Measurements from ENCODE around the gene LILRA6.

LILRA6 gene

GRCh38 chr19:54206831-54207177, 35.8 kb downstream of the LILRA6 start:
- no peak overlapping the region for H3K4me3 ChIP-seq (ENCODE audit: low read depth, low read length, poor library complexity, severe bottlenecking)
- H3K9me2 ChIP-seq (ENCODE audit: low read depth, low read length) = no peaks in the 10 kb centered on the region
- peak overlapping the region; percentile 22; the same call in 1 of the 2 replicates for H3K4me2 ChIP-seq (ENCODE audit: low read length)
- H3K27me3 ChIP-seq (ENCODE audit: insufficient read depth, low read length) = no peaks in the 10 kb centered on the region
- no peaks in the 10 kb centered on the region for H3K9me3 ChIP-seq (ENCODE audit: low read length)
- peaks cover 34% of the 10 kb centered on the region for H3K79me2 ChIP-seq (ENCODE audit: insufficient read depth, low read length)
- H3F3A ChIP-seq (ENCODE audit: insufficient read depth, low read length) = 0 out of 2 replicates have a peak, but pooled peaks cover 6% of the 10 kb centered on the region
- H4K20me1 ChIP-seq (ENCODE audit: insufficient read depth, low read length) = no peaks in the 10 kb centered on the region; the same call in 1 of the 2 replicates
- peaks cover 96% of the 10 kb centered on the region for H3K36me3 ChIP-seq (ENCODE audit: insufficient read depth, low read length)
- H3K9ac ChIP-seq (ENCODE audit: low read length) = no peak overlapping the region
- H2AFZ ChIP-seq (ENCODE audit: low read length) = no peak overlapping the region
- H3K4me1 ChIP-seq (ENCODE audit: insufficient read depth, low read length, severe bottlenecking) = peaks cover 62% of the 10 kb centered on the region
- no peak overlapping the region for H3K27ac ChIP-seq (ENCODE audit: low read depth, low read length, poor library complexity, severe bottlenecking)
- TF ChIP-seq EZH2 (IDR thresholded peaks at IDR 0.05; ENCODE audit: borderline replicate concordance, low read length) = no peak
- no peak for TF ChIP-seq CTCF (IDR thresholded peaks at IDR 0.05; ENCODE audit: low read length)

GRCh38 chr19:54206030-54206830, 36.4 kb downstream of the LILRA6 start:
- Histone ChIP-seq H3K9me3 (ENCODE audit: low read length) (no peaks in the 10 kb centered on the region), H4K20me1 (ENCODE audit: insufficient read depth, low read length) (no peaks in the 10 kb centered on the region; the same call in 1 of the 2 replicates), H3K9ac (ENCODE audit: low read length) (no peak overlapping the region), H3K4me1 (ENCODE audit: insufficient read depth, low read length, severe bottlenecking) (peaks cover 66% of the 10 kb centered on the region), H3K79me2 (ENCODE audit: insufficient read depth, low read length) (peaks cover 39% of the 10 kb centered on the region), H3K36me3 (ENCODE audit: insufficient read depth, low read length) (peaks cover 99% of the 10 kb centered on the region), H3K27me3 (ENCODE audit: insufficient read depth, low read length) (no peaks in the 10 kb centered on the region), H3K9me2 (ENCODE audit: low read depth, low read length) (no peaks in the 10 kb centered on the region), H3K4me3 (ENCODE audit: low read depth, low read length, poor library complexity, severe bottlenecking) (no peak overlapping the region), H2AFZ (ENCODE audit: low read length) (no peak overlapping the region), H3K27ac (ENCODE audit: low read depth, low read length, poor library complexity, severe bottlenecking) (no peak overlapping the region), H3K4me2 (ENCODE audit: low read length) (peak overlapping the region; percentile 22; the same call in 1 of the 2 replicates), H3F3A (ENCODE audit: insufficient read depth, low read length) (0 out of 2 replicates have a peak, but pooled peaks cover 6% of the 10 kb centered on the region)
- TF ChIP-seq CTCF (IDR thresholded peaks at IDR 0.05; ENCODE audit: low read length) = no peak
- TF ChIP-seq EZH2 (IDR thresholded peaks at IDR 0.05; ENCODE audit: borderline replicate concordance, low read length) = no peak

- no peak overlapping the region; the same call in 1 of the 2 replicates for H3K9ac ChIP-seq (ENCODE audit: low read length)
- peaks cover 43% of the 10 kb centered on the region for H3K79me2 ChIP-seq (ENCODE audit: insufficient read depth, low read length)
- no peaks in the 10 kb centered on the region; the same call in 1 of the 2 replicates for H4K20me1 ChIP-seq (ENCODE audit: insufficient read depth, low read length)
- no peak for TF ChIP-seq CTCF (IDR thresholded peaks at IDR 0.05; ENCODE audit: low read length)
- TF ChIP-seq EZH2 (IDR thresholded peaks at IDR 0.05; ENCODE audit: borderline replicate concordance, low read length) = no peak
- 0 out of 2 replicates have a peak, but pooled peaks cover 6% of the 10 kb centered on the region for H3F3A ChIP-seq (ENCODE audit: insufficient read depth, low read length)
- no peaks in the 10 kb centered on the region for H3K27me3 ChIP-seq (ENCODE audit: insufficient read depth, low read length)
- H3K36me3 ChIP-seq (ENCODE audit: insufficient read depth, low read length) = peaks cover 90% of the 10 kb centered on the region
- peak overlapping the region; percentile 97 for H3K4me3 ChIP-seq (ENCODE audit: low read depth, low read length, poor library complexity, severe bottlenecking)
- no peaks in the 10 kb centered on the region for H3K9me3 ChIP-seq (ENCODE audit: low read length)
- peak overlapping the region; percentile 79 for H3K4me2 ChIP-seq (ENCODE audit: low read length)
- no peak overlapping the region for H2AFZ ChIP-seq (ENCODE audit: low read length)
- H3K9me2 ChIP-seq (ENCODE audit: low read depth, low read length) = no peaks in the 10 kb centered on the region
- H3K27ac ChIP-seq (ENCODE audit: low read depth, low read length, poor library complexity, severe bottlenecking) = no peak overlapping the region
- H3K4me1 ChIP-seq (ENCODE audit: insufficient read depth, low read length, severe bottlenecking) = peaks cover 69% of the 10 kb centered on the region
These were observed 37.7 kb downstream of the LILRA6 start for GRCh38 chr19:54204767-54205468.

All from OCI-LY1 (cell line).